ENCODE results near the gene LRRC73.

LRRC73 gene

DNA sequence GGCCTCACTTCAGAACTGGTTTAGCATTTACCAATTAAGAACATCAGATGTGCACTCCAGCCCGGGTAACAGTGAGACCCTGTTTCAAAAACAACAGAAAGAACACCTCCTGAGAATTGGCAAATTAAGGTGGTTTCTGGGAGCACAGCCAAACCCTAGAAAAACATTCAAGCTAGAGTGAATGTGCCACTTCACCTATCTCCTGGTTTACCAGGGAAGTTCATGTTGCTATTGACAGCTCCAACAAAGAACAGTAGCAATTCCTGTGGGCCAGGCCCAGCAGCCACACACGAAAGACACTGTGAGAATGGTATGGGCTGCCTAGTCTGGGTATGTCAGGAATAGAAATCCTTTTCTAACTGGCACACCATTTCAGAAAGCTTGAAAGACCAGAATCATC, 11.7 kb upstream of the LRRC73 start:
- TF ChIP-seq, protein P1, sequence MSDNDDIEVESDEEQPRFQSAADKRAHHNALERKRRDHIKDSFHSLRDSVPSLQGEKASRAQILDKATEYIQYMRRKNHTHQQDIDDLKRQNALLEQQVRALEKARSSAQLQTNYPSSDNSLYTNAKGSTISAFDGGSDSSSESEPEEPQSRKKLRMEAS (IDR thresholded peaks at IDR 0.05; ENCODE audit: low read depth, low read length), result no peak
- H3K4me3 ChIP-seq (ENCODE audit: low read depth, low read length), result no peak overlapping the region
- DNase-seq (ENCODE audit: low read depth), result no peak

DNA sequence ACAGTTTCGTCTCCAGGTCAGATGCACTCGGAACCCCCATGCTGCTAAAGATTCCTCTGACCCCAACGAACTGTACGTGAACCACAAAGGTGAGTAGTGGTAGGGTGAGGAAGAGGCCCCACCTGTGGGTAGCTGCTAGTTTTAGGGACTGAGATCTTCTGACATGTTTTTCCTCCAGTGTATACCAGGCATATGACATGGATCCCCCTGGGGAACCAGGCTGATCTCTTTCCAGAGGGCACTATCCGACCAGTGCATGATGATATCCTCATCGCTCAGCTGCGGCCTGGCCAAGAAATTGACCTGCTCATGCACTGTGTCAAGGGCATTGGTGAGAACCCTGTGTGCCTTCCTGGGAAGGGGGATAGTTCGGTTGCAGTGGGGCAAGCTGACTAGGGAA, 10.0 kb upstream of the LRRC73 start:
- no peak overlapping the region for H3K4me3 ChIP-seq (ENCODE audit: low read depth, low read length)
- no peak for DNase-seq (ENCODE audit: low read depth)
- TF ChIP-seq MYC (IDR thresholded peaks at IDR 0.05; ENCODE audit: low read depth, low read length) (no peak), POLR2A (IDR thresholded peaks at IDR 0.05; ENCODE audit: extremely low read depth, insufficient read length) (no peak)
- TF ChIP-seq, protein P2, sequence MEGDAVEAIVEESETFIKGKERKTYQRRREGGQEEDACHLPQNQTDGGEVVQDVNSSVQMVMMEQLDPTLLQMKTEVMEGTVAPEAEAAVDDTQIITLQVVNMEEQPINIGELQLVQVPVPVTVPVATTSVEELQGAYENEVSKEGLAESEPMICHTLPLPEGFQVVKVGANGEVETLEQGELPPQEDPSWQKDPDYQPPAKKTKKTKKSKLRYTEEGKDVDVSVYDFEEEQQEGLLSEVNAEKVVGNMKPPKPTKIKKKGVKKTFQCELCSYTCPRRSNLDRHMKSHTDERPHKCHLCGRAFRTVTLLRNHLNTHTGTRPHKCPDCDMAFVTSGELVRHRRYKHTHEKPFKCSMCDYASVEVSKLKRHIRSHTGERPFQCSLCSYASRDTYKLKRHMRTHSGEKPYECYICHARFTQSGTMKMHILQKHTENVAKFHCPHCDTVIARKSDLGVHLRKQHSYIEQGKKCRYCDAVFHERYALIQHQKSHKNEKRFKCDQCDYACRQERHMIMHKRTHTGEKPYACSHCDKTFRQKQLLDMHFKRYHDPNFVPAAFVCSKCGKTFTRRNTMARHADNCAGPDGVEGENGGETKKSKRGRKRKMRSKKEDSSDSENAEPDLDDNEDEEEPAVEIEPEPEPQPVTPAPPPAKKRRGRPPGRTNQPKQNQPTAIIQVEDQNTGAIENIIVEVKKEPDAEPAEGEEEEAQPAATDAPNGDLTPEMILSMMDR (IDR thresholded peaks at IDR 0.05; ENCODE audit: low read depth, low read length), result no peak
- TF ChIP-seq, protein P1 (IDR thresholded peaks at IDR 0.05; ENCODE audit: low read depth, low read length), result no peak

DNA sequence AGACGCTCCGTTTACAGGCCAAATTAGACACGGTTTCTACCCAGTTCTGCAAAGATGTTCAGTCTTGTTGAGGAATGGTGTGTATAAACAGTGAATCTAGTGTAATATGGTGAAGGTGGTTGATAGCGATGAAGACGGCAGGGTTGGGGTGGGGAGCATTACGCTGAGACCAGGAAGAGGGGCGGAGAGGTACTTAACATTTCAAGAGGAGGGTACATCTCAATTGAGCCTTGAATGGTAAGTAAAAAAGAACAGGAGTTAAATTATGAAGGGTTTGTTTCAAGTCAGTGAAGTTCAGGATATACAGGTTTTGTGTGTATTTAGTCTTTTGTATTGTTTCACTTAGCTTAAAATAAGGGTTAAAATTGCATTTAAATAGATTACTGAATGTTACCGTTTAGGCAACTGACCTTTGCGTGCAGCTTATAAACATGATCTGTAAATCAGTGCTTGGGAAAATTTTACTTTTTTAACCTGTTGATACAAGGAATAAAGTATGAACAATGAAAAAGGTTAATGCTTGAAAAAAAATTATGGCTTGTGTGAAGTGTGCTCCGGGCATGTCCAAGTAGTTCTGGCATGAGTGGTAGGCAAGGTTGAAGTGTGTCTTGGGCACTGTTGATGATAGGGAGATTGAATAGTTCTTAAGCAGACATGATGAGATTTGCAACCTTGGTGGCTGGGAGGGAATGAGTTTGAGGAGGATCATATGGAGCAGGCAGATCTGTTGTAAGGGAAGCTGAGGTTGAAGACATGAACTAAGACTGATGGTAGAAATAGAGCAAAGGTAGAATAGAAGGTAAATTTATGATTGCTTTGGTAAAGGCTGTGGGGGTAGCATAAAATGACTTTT, 7.6 kb upstream of the LRRC73 start:
- TF ChIP-seq, protein P2 (IDR thresholded peaks at IDR 0.05; ENCODE audit: low read depth, low read length), result no peak
- TF ChIP-seq, protein P1 (IDR thresholded peaks at IDR 0.05; ENCODE audit: low read depth, low read length), result no peak
- TF ChIP-seq POLR2A (IDR thresholded peaks at IDR 0.05; ENCODE audit: extremely low read depth, insufficient read length) (no peak), MYC (IDR thresholded peaks at IDR 0.05; ENCODE audit: low read depth, low read length) (no peak)
- DNase-seq (ENCODE audit: low read depth), result peak; percentile 51
- peak overlapping the region; percentile 93 for H3K4me3 ChIP-seq (ENCODE audit: low read depth, low read length)

DNA sequence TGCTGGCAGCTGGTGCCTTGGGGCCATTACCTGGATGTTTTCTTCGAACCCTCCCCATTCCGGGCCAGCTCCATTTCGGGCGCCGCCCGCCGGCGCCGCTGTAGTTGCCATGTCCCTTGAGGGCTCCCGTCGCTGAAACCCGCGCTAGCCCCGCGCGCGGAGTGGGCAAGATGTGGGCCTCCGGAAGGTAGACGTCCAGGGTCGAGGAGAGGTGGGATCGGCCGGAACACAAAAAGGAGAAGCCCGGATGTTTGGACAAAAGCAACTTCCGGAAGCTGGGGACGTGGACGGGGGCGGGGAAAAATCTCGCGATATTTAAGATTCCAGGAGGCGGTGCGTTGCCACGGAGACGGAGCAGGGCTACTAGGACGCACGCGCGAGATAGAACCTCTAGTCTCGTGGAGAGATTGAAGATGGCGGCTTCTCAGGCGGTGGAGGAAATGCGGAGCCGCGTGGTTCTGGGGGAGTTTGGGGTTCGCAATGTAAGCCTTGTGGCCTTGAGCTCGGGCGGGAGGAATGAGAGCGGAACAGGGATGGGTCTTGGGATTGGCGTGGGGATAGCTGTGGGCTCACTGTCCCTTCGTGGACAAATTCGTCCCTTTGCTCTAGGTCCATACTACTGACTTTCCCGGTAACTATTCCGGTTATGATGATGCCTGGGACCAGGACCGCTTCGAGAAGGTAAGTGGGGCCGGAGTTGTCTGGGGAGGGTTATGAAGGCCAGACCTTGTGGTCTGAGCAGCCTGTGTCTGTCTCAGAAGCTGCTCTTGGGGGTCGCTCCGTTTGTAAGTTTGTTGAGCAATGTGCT, 6.8 kb upstream of the LRRC73 start, which contains the start of the genes POLR1C and YIPF3:
POLR1C (plus strand) TSS at position 393 of the 808 bp plus-strand sequence; CDS start at position 414, 21 bp downstream.
YIPF3 (minus strand) TSS at position 230 of the 808 bp plus-strand sequence; CDS start at position 111, 119 bp downstream.
- DNase-seq (ENCODE audit: low read depth), result peak; percentile 98
- H3K4me3 ChIP-seq (ENCODE audit: low read depth, low read length), result peak within 1 kb of the TSS; percentile 93
- TF ChIP-seq, protein P1 (IDR thresholded peaks at IDR 0.05; ENCODE audit: low read depth, low read length), result peak; percentile 94
- peak; percentile 98 for TF ChIP-seq MYC (IDR thresholded peaks at IDR 0.05; ENCODE audit: low read depth, low read length)
- TF ChIP-seq, protein P2 (IDR thresholded peaks at IDR 0.05; ENCODE audit: low read depth, low read length), result no peak
- TF ChIP-seq POLR2A (IDR thresholded peaks at IDR 0.05; ENCODE audit: extremely low read depth, insufficient read length), result peak; percentile 95

DNA sequence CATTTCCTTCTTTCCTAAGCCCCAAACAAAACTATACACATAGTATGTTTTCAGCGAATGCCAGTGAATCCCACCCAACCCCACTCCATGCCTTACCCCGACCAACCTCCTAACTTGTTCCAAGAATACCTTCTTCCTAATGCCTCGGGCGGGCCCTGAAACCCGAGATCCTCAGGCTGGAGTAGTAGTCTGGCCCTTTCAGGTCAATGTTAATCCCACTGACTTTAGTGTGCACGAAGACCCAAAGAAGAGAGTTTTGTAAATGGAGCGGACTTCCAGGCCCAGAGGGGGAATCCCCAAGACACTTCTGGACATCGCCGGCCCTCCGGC, 6.2 kb upstream of the LRRC73 start:
- peak overlapping the region; percentile 93 for H3K4me3 ChIP-seq (ENCODE audit: low read depth, low read length)

DNA sequence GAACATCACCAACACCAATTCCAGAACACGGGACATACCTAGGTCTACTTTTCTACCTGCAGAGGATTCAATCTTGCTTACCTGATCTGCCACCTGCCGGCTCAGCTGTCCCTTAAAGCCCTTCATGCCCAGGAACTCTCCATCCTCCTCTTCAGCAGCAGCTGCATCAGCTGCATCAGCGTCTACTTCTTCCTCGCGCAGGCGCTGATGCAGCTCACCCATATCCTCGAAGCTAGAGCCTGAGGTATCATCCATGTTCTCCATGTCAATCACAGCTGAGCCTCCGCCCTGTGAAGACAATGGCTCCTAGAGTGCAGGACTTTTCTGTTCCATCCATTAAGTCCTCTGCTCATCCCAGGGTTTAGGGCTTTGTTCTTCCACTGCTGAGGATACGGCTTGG, 5.7 kb upstream of the LRRC73 start:
- H3K4me3 ChIP-seq (ENCODE audit: low read depth, low read length), result peak overlapping the region; percentile 93

More for the DNA sequence above, 6.2 kb upstream of the LRRC73 start:
- no peak for DNase-seq (ENCODE audit: low read depth)
- TF ChIP-seq POLR2A (IDR thresholded peaks at IDR 0.05; ENCODE audit: extremely low read depth, insufficient read length) (no peak), MYC (IDR thresholded peaks at IDR 0.05; ENCODE audit: low read depth, low read length) (no peak)
- TF ChIP-seq, protein P1 (IDR thresholded peaks at IDR 0.05; ENCODE audit: low read depth, low read length), result no peak

More for the DNA sequence above, 5.7 kb upstream of the LRRC73 start:
- TF ChIP-seq MYC (IDR thresholded peaks at IDR 0.05; ENCODE audit: low read depth, low read length), result no peak
- TF ChIP-seq, protein P2 (IDR thresholded peaks at IDR 0.05; ENCODE audit: low read depth, low read length), result no peak
- no peak for TF ChIP-seq POLR2A (IDR thresholded peaks at IDR 0.05; ENCODE audit: extremely low read depth, insufficient read length)
- TF ChIP-seq, protein P1 (IDR thresholded peaks at IDR 0.05; ENCODE audit: low read depth, low read length), result no peak
- DNase-seq (ENCODE audit: low read depth), result no peak
